GM12864 (cell line): ENCODE measurements around the gene TFAP2E.

Experiments used
- DNase-seq: peaks from one replicate; pipeline ENCODE4 v3.0.0-alpha.2; 2011; ENCODE audit warnings: low read depth
- H3K4me3 ChIP-seq: 2 replicates; pipeline ENCODE4 v1.5.1; 2011; ENCODE audit warnings: mild to moderate bottlenecking, low read depth, low read length, control low read depth
- TF ChIP-seq, protein P1 (sequence below): IDR thresholded peaks from 2 replicates; pipeline ENCODE4 v1.5.1; 2011; ENCODE audit warnings: low read depth, mild to moderate bottlenecking, moderate library complexity, low read length, control low read depth, inconsistent platforms; ENCODE audit errors: missing control alignments

The TFAP2E gene

DNA sequence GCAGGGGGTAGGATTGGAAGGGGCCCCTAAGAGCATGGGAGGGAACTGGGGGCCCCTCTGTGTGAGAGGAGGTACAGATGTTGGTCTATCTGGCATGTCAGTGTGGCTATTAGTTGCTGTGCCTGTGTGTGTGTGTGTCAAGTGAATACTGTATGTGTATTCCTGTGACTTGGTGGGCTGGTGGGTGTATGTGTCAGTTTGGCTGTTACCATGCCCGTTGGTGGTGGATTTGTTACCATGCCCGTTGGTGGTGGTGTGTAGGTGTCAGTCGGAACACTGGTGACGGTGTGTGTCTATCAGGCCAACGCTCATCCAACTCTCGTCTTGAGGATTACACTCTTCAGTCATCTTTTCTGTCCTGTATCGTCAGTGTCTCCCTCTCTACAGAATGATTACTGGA lies 22.6 kb downstream of the TFAP2E start:
- no peak overlapping the region for H3K4me3 ChIP-seq
- DNase-seq: no peak
- TF ChIP-seq, protein P1, sequence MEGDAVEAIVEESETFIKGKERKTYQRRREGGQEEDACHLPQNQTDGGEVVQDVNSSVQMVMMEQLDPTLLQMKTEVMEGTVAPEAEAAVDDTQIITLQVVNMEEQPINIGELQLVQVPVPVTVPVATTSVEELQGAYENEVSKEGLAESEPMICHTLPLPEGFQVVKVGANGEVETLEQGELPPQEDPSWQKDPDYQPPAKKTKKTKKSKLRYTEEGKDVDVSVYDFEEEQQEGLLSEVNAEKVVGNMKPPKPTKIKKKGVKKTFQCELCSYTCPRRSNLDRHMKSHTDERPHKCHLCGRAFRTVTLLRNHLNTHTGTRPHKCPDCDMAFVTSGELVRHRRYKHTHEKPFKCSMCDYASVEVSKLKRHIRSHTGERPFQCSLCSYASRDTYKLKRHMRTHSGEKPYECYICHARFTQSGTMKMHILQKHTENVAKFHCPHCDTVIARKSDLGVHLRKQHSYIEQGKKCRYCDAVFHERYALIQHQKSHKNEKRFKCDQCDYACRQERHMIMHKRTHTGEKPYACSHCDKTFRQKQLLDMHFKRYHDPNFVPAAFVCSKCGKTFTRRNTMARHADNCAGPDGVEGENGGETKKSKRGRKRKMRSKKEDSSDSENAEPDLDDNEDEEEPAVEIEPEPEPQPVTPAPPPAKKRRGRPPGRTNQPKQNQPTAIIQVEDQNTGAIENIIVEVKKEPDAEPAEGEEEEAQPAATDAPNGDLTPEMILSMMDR: no peak

DNA sequence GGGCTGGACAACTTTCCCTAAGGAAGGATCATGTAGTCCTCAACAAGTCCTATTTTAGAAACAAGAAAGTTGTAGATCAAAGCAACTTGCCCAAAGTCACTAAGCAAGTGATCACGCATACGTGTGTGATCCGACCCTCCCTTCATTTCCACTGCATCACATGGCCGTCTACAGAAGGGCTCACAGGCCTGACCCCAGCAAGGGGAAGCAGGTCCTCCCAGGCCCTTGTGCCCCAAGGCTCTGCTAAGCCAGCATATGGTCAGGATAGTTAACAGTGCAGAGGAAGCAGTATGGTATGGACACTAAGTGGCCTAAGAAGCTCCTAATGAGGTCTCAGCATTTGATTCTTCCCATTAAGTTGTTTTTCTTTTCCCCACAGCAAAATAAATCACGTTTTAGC lies 24.8 kb downstream of the TFAP2E start:
- no peak overlapping the region for H3K4me3 ChIP-seq
- TF ChIP-seq, protein P1: no peak
- no peak for DNase-seq

DNA sequence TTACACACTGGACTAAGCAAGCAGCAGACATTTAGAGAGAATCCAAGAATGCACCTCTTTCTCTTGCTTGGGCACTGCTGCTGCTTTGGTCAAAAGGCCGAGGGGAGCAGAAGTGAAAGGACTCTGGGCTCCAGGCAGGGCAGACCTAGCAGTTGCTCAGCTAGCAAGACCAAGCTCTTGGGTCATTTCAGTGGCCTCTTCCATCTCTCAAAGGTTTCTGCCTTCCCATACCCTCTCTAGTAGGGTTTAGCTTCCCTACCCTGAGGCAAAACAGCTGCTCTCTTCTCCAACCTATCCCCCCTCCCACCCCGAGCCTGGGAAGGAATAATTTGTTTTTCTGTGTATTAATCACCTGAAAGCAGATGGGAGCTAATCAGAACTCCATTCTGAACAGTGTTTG lies 25.8 kb downstream of the TFAP2E start:
- DNase-seq: no peak
- H3K4me3 ChIP-seq: no peak overlapping the region
- TF ChIP-seq, protein P1: no peak

DNA sequence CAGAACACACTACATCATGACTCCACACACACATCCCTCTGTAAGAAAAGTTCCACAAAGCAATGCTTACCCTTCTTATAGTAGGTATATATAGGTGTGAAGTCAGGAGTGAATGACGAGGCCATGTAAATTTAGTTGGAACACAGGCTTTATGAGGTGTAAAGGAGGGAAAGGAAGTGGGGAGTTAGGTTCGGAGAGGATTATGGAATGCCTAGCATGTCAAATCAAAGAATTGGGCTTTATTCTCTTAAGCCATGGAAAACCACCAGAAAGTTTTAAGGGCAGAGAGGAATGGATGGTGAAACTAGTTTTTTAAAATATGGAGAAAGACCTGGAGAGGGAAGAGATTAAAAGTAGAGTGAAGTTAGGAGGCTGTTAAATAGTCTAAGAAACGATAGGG lies 26.3 kb downstream of the TFAP2E start:
- TF ChIP-seq, protein P1: no peak

DNA sequence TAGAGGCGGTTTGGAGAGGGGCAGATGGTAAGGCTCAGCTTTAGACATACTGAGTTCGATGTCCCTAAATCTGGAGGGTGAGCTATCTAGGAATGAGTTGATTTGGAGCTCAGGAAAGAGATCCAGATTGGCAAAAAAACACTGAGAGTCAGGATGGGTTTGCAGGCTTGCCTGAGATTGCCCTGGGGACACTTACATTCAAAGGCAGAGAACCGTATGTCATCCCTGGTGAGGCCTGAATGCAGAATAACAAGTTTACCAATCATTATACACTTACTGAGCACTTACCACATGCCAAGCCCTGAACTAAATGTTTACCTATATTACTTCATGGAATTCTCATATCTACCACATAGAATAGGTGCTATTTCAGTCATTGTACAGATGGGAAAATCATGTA lies 27.5 kb downstream of the TFAP2E start:
- TF ChIP-seq, protein P1: no peak
- H3K4me3 ChIP-seq: no peak overlapping the region

More for the DNA sequence above, 26.3 kb downstream of the TFAP2E start:
- H3K4me3 ChIP-seq: no peak overlapping the region
- no peak for DNase-seq

DNA sequence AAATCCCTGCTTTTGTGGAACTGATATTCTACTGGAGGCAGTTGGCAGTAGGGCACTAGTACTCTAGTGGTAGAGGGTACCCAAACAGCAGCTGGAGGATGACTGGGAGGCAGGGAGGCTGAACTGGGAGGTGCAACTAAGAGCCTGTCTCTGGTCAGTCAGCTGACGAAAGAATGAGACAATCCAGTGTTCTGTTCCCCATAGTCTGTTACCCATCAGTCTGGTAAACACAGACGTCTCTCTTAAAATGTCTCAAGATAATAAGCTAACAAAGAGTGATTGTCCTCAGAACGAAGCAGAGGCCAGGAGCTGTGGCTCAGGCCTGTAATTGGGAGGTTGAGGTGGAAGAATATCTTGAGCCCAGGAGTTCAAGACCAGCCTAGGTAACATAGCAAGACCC lies 30.4 kb downstream of the TFAP2E start:
- no peak overlapping the region for H3K4me3 ChIP-seq
- DNase-seq: no peak
- TF ChIP-seq, protein P1: no peak

More for the DNA sequence above, 27.5 kb downstream of the TFAP2E start:
- no peak for DNase-seq

DNA sequence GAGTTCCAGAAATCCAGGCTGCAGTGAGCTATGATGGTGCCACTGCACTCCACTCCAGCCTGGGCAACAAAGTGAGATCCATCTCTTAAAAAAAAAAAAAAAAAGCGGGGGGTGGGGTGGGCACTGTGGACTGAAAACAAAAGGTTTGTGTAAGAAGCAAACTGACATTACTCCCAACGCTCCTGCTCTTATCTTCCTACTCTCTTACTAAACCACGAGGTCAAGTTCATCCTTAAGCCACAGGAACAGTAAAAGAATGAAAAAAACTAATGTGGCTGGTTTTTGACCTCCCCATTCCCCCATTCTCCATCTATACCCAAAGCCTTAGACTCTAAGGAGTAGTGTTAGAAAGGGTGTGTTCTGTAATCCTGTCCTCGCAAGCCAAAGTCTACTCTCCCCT lies 30.8 kb downstream of the TFAP2E start:
- TF ChIP-seq, protein P1: no peak
- H3K4me3 ChIP-seq: no peak overlapping the region
- no peak for DNase-seq
